ENCODE data around the gene SSX2IP.

The SSX2IP gene

DNA sequence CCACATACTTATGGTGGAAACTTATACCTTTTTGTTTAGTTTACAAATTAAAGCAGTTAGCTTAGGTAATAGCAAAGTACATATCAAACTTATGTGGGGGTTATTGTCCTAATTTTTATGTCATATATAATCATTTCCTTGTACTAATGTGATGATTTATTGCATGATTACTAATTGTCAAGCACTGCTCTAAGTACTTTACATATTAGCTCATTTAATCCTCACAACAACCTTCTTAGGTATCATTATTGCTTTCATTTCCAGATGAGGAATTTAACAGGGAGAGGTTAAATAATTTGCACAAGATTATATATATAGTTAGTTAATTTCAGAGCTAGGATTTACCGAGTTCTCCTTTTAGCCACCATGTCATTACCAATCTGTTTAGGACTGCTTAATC, 11.9 kb upstream of the SSX2IP start:
- Mint-ChIP-seq H3K9me3 (no peaks in the 10 kb centered on the region), H3K27ac (no peak overlapping the region), H3K36me3 (ENCODE audit: insufficient read depth) (no peaks in the 10 kb centered on the region), H3K4me3 (no peak overlapping the region), H3K4me1 (ENCODE audit: low read depth in 2 of 2) (no peaks in the 10 kb centered on the region), H3K27me3 (peaks cover 9 to 13% of the 10 kb centered on the region in 2 donors)
- ATAC-seq (replicated peaks) (no peak), DNase-seq (no peak)

DNA sequence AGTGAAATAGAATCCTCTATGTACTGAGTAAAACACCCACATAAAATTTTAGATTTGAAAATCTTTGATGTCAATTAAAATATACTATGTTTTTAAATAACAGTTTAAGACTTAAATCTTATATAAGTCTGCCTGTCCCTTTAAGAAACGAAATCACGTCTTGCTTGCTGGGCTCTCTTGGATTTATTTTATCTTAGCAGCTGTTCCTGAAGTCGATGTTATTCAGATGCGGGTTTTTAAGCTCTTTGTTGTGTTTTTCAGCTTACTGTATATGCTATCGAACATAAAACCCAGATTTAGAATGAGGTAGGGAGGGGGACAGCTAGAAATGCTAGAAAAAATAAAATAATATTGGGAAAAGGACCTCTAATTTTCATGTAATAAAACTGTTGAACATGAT, 11.1 kb upstream of the SSX2IP start:
- Mint-ChIP-seq H3K27me3 (peaks cover 9 to 13% of the 10 kb centered on the region in 2 donors), H3K4me1 (ENCODE audit: low read depth in 2 of 2) (no peaks in the 10 kb centered on the region), H3K27ac (no peak overlapping the region), H3K4me3 (no peak overlapping the region), H3K36me3 (ENCODE audit: insufficient read depth) (no peaks in the 10 kb centered on the region), H3K9me3 (no peaks in the 10 kb centered on the region)
- ATAC-seq (replicated peaks) (no peak), DNase-seq (no peak)

DNA sequence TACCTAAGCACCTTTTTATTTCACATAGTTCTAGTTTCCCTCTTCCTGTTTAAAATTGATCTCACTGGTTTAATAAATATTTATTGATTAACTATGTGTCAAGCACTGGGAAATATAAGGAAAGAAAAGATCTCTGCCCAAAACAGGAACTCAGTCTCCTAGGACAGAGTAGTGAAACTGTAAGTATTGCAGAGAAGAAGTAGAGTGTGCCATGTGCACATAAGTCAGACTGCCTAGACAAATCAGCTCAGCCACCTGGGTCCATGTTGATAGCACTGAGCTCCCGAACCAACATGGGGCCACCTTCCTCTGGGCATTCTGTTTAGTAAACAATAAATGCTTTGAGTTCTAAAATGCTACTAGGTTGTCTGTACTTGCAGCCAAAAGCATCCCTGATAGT, 9.8 kb upstream of the SSX2IP start:
- ATAC-seq (replicated peaks) = no peak
- no peak overlapping the region for H3K4me3 Mint-ChIP-seq
- H3K27ac Mint-ChIP-seq = no peak overlapping the region
- no peak for DNase-seq
- no peaks in the 10 kb centered on the region for H3K9me3 Mint-ChIP-seq
- peaks cover 9 to 13% of the 10 kb centered on the region in 2 donors for H3K27me3 Mint-ChIP-seq
- no peaks in the 10 kb centered on the region for H3K36me3 Mint-ChIP-seq (ENCODE audit: insufficient read depth)
- H3K4me1 Mint-ChIP-seq (ENCODE audit: low read depth in 2 of 2) = no peaks in the 10 kb centered on the region

DNA sequence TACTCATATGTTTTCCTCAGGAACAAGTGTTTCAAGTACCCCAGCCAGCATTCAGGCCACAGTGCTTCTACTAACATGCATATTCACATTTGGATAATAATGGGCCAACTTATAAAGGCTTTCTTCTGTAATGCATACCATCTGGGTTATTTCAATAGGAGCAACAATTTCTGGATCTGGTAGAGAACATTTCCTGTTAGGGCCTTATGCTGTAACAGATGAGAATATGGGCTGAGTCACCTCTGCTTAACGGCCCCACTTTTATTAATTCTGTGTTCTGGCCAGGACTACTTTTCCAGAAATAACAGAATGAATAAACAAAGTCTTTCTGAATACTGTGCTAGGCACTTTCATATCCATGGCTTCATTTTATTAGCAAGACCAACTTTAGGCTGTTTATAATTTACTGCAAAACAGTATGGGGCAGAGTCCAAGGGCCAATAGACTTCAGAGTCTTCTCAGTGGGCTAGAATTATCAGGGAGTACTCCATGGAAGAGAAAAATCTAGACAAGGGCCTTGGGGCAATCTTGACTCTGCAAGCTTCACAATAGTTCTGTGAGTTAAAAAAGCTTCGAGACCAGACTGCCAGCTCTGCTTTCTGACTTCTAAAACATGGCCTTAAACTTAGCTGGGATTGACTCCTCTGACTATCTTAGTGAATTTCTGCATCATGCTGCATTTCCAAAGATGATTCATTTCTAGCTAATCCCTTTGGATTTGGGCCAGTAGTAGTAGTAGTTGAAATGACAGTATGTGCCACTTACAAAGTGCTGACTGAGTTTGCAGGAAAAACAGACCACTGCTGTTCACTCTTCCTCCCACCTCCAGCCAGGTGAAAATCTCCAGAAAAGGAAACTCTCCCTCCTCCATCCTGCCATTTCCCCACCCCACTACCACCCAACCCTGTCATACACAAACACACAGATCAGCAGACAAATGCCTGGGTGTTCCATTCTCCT, 8.2 kb upstream of the SSX2IP start:
- Mint-ChIP-seq H3K27ac (no peak overlapping the region), H3K4me3 (no peak overlapping the region), H3K27me3 (peaks cover 9 to 13% of the 10 kb centered on the region in 2 donors), H3K4me1 (ENCODE audit: low read depth in 2 of 2) (no peaks in the 10 kb centered on the region), H3K36me3 (ENCODE audit: insufficient read depth) (no peaks in the 10 kb centered on the region), H3K9me3 (no peaks in the 10 kb centered on the region)
- ATAC-seq (replicated peaks) = no peak
- no peak for DNase-seq

DNA sequence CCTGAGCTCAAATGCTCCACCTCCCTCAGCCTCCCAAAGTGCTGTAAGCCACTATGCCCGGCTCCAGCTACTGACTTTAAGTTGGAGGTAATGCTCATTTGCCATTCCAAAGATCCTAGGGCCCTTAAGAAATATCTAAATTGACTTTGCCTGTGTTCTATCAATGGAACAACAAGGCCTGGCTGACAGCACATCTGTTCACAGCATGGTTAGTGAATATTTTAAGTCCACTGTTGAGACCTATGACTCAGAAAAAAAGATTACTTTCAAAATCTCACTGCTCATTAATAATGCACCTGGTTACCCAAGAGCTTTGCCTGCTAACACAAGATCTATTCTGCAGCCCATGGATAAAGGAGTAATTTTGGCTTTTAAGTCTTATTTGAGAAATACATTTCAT, 3.5 kb upstream of the SSX2IP start:
- Mint-ChIP-seq H3K9me3 (no peaks in the 10 kb centered on the region), H3K36me3 (ENCODE audit: insufficient read depth) (peaks cover 14% of the 10 kb centered on the region), H3K27ac (peak overlapping the region; percentile 77 to 83), H3K4me1 (ENCODE audit: low read depth in 2 of 2) (peaks cover 23 to 25% of the 10 kb centered on the region in 2 donors), H3K4me3 (peak overlapping the region in 1 of 2 donors; percentile 64), H3K27me3 (no peaks in the 10 kb centered on the region)
- ATAC-seq (replicated peaks) = no peak
- no peak for DNase-seq

DNA sequence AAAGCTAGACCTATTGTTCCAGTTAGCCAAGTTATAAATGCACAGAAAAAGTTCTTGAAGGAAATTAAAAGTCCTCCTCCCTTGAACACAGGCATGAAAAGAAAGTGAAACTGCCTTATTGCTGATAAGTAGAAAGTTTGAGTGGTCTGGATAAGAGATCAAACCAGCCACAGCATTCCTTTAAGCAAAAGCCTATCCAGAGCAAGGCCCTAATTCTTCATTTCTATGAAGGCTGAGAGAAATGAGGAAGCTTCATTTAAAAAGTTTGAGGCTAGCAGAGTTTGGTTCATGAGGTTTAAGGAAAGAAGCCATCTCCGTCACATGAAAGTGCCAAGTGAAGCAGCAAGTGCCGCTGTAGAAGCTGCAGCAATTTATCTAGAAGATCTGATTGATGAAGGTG, 2.7 kb upstream of the SSX2IP start:
- peak overlapping the region; percentile 77 to 83 for H3K27ac Mint-ChIP-seq

DNA sequence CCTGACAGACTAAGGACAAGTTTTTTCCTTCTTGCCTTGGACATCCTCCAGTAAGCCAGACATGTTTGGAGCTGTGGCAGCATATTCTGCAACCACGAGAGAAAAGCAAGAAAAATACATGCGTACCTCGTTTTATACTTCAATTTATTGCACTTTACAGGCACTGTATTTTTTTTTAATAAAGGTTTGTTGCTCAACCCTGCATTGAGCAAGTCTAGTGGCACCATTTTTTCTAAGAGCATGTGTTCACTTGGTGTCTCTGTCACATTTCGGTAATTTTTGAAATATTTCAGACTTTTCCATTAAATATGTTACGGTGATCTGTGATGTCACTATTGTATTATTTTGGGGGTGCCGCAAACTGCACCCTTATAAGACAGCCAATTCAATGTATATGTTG, 2.1 kb upstream of the SSX2IP start:
- Mint-ChIP-seq H3K4me1 (ENCODE audit: low read depth in 2 of 2) (peaks cover 31 to 32% of the 10 kb centered on the region in 2 donors), H3K27ac (peak overlapping the region; percentile 77 to 83), H3K36me3 (ENCODE audit: insufficient read depth) (peaks cover 14% of the 10 kb centered on the region), H3K9me3 (no peaks in the 10 kb centered on the region), H3K4me3 (peak overlapping the region; percentile 64), H3K27me3 (no peaks in the 10 kb centered on the region)
- ATAC-seq (replicated peaks) (no peak), DNase-seq (no peak)

More for the DNA sequence above, 2.7 kb upstream of the SSX2IP start:
- Mint-ChIP-seq H3K4me1 (ENCODE audit: low read depth in 2 of 2) (peaks cover 29% of the 10 kb centered on the region in 2 donors), H3K27me3 (no peaks in the 10 kb centered on the region), H3K36me3 (ENCODE audit: insufficient read depth) (peaks cover 14% of the 10 kb centered on the region), H3K4me3 (peak overlapping the region; percentile 64), H3K9me3 (no peaks in the 10 kb centered on the region)
- DNase-seq (no peak), ATAC-seq (replicated peaks) (no peak)

DNA sequence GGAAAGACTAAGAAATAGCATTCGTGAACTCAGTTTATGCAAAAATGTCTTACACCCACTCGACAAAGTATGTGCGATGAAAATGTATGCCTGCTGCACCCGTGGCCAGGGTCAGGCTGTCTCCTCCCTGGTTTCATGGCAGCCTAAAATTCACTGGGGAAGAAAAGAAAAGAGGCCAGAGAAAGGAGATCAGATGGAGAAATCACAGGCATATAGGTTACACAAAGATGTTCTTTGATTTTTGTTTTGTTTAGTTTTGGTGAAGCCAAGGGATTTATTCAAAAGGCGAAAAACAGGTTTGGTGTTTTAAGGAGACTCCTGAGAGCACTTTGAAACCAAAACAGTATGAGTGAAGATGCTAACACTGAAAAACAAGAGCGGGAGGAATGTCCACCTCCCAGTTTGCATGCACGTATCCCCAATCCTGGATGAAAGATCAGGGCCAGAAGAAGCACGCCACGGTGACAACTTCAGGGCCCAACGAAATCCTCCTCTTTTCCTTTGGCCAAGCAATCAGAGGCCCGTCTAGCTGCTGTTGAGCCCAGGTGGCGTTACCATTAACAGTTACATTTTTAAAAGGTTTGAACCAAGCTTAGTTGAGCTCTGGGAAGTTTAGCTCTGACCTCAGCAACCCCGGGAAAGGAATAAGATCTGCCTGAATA, 992 bp upstream of the SSX2IP start:
- no peak for ATAC-seq (replicated peaks)
- Mint-ChIP-seq H3K9me3 (no peaks in the 10 kb centered on the region), H3K36me3 (ENCODE audit: insufficient read depth) (peaks cover 14% of the 10 kb centered on the region), H3K4me1 (ENCODE audit: low read depth in 2 of 2) (peaks cover 31 to 34% of the 10 kb centered on the region in 2 donors), H3K27me3 (no peaks in the 10 kb centered on the region), H3K4me3 (peak overlapping the region; percentile 98 to 99), H3K27ac (peak overlapping the region; percentile 98 to 99)
- DNase-seq = no peak

DNA sequence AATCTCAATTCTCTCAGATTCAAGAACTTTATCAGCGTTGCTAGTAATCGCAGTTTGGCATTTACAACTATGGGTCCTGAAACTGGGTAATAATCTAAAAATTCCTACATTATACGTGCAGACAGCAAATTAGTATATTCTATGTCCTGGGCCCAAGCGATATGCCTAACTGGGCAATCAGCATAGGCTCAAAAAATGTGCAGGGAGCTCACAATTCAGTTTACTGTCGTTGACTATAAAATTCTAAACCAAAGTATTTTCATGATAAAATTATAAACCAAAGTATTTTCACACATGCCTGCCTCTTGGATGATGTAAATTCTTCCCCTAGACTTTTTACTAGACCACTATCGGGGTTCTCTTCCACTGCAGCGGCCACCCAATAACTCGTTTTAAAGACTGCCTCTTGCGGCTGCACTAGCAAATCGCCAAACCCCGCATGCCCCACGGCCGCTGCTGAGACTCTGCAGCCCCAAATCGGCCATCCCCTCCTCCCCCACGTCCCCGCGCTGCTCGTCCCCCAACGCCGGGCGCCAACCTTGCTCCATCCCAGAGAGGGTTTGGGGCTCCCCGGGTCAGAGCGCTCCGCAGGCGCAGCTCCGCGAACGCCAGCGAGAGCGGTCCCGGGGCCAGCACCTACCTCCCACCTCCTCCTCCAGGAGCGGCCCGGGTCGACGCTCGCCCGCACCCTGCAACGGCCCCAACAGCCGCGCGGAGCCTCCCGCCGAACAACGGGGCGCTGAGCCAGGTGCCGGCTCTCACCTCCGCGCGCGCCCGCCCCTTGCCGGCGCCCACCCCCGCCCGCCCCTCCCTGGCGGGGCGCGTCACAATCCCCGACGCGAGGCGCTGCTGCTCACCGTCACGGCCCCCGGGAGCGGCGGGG, 506 bp downstream of the SSX2IP start:
- Mint-ChIP-seq H3K27ac (peak overlapping the region; percentile 98 to 99), H3K4me3 (peak overlapping the region; percentile 98 to 99), H3K4me1 (ENCODE audit: low read depth in 2 of 2) (peaks cover 31 to 35% of the 10 kb centered on the region in 2 donors), H3K36me3 (ENCODE audit: insufficient read depth) (peaks cover 14% of the 10 kb centered on the region), H3K27me3 (no peaks in the 10 kb centered on the region), H3K9me3 (no peaks in the 10 kb centered on the region)
- DNase-seq = no peak
- no peak for ATAC-seq (replicated peaks)

DNA sequence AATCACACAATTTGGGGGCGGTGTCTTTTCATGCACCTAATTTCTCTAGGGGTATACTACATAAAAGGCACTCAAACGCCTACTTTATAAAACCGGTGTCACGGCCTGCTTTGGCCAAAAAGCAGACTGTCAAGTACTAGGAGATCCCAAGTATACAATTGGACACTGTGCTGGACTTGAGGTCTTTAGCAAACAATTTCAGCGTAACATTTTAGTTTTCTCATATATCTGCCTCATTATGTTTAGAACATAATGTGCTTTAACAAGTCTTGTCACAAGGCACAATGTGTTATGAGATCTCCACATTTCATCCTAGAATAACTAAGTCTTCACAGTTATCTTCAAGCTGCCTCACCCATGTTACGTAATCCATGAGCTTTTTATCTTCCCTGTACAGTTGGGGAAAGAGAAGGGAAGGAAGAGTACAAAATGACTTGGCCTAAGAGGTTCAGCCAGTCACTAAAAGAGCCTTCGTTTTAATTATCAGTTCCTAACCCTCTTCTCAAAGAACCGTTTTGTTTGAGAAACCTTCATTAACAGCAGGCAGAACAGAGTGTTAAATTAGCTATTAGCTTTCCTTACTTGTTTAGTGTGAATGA, 1.7 kb downstream of the SSX2IP start:
- H3K27me3 Mint-ChIP-seq = no peaks in the 10 kb centered on the region
- no peak overlapping the region for H3K27ac Mint-ChIP-seq
- H3K4me3 Mint-ChIP-seq = peak overlapping the region; percentile 98 to 99
- DNase-seq (no peak), ATAC-seq (replicated peaks) (no peak)
- peaks cover 31 to 35% of the 10 kb centered on the region in 2 donors for H3K4me1 Mint-ChIP-seq (ENCODE audit: low read depth in 2 of 2)
- no peaks in the 10 kb centered on the region for H3K9me3 Mint-ChIP-seq
- H3K36me3 Mint-ChIP-seq (ENCODE audit: insufficient read depth) = peaks cover 14% of the 10 kb centered on the region

DNA sequence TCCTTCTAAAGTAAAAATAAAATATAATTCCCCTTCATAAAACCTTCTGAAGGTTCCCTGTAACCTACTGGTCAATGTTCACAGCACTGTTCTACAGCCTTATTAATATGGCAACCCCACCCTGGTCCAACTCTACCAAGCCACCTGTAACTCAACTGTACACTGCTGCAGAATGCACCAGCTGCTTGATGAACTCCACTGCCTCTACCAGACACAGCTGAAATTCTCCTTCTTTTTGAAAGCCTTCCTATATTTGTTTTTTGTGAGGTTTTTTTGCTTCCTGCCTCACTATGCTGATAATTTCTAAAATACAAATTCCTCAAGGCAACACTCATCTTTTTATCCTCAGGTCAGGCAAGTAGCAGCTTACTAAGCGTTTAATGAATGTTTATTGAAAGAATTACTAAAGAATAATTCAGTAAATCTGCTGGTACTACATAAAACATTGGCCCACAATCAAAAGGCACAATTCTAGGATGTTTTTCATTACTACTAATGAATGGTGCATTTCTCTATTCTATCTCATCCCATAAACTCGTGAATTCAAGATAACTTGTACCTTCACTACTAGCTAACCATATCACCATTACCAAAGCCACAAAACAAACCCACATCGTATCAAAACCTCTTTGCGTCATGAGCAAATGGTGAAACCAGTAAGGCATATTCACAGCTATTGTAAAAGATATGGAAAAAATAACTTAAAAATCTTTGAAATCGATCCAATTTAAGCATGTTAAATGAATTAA, 2.4 kb downstream of the SSX2IP start:
- Mint-ChIP-seq H3K9me3 (no peaks in the 10 kb centered on the region), H3K27ac (no peak overlapping the region), H3K4me1 (ENCODE audit: low read depth in 2 of 2) (peaks cover 30 to 32% of the 10 kb centered on the region in 2 donors), H3K36me3 (ENCODE audit: insufficient read depth) (peaks cover 14% of the 10 kb centered on the region), H3K4me3 (no peak overlapping the region), H3K27me3 (no peaks in the 10 kb centered on the region)
- DNase-seq = no peak
- ATAC-seq (replicated peaks) = no peak

DNA sequence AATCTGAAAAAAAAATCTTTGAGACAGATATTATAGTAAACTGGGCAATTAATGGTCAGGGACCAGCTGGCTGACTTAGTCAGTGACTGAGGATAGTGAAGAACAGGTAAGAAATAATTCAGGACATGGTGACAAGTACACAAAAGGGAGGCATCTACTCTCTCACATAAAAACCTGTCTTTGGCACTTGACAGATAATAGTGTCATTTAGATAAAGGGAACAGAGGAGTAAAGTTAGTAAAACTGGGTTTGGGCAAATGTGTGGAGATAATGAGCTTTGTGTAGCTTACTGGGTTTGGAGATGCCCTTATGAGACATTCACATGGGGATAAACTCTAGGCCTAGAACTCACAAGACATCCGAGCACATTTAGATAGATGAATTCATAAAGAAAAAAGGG, 4.0 kb downstream of the SSX2IP start:
- no peak for DNase-seq
- H3K36me3 Mint-ChIP-seq (ENCODE audit: insufficient read depth) = peaks cover 10% of the 10 kb centered on the region
- no peaks in the 10 kb centered on the region for H3K27me3 Mint-ChIP-seq
- no peak overlapping the region for H3K4me3 Mint-ChIP-seq
- ATAC-seq (replicated peaks) = no peak
- no peaks in the 10 kb centered on the region for H3K9me3 Mint-ChIP-seq
- H3K27ac Mint-ChIP-seq = no peak overlapping the region
- H3K4me1 Mint-ChIP-seq (ENCODE audit: low read depth in 2 of 2) = peaks cover 23 to 26% of the 10 kb centered on the region in 2 donors

Measured in effector memory CD8-positive, alpha-beta T cell (primary cell).